HUES64 (cell line): ENCODE data around the gene KLF16.
"Not testable (repeated sequence)": the region's sequence is repeated elsewhere in the genome, so short reads cannot be mapped to it uniquely, and the experiment has no call there.

ENCODE experiments used
- H3K27ac ChIP-seq: 2 replicates; pipeline ENCODE4 v1.7.0; 2013; ENCODE audit warnings: low read depth, low read length, inconsistent platforms
- H3K27me3 ChIP-seq: 2 replicates; pipeline ENCODE4 v1.6.1; 2013; ENCODE audit warnings: mild to moderate bottlenecking, low read length; ENCODE audit not compliant: insufficient read depth
- H3K36me3 ChIP-seq: 2 replicates; pipeline ENCODE4 v1.6.1; 2013; ENCODE audit warnings: mild to moderate bottlenecking, low read length; ENCODE audit not compliant: insufficient read depth
- H3K4me1 ChIP-seq: 2 replicates; pipeline ENCODE4 v1.6.1; 2013; ENCODE audit warnings: mild to moderate bottlenecking, low read length, moderate library complexity; ENCODE audit not compliant: insufficient read depth
- H3K4me3 ChIP-seq: 2 replicates; pipeline ENCODE4 v1.5.1; 2013; ENCODE audit warnings: mild to moderate bottlenecking, low read length, moderate library complexity
- H3K9ac ChIP-seq: 2 replicates; pipeline ENCODE4 v1.6.1; 2013; ENCODE audit warnings: mild to moderate bottlenecking, low read depth, low read length
- H3K9me3 ChIP-seq: 2 replicates; pipeline ENCODE4 v1.6.1; 2013; ENCODE audit warnings: low read depth, low read length; ENCODE audit not compliant: insufficient read depth
- WGBS: fragments of 150-250, 120-280 bp; methylation state at CpG from one replicate; pipeline ENCODE4 v1.1.7; 2013; ENCODE audit warnings: missing lambda C conversion rate; 5-methylcytosine and 5-hydroxymethylcytosine counted together

KLF16 gene

GRCh38 chr19:1905110-1905862 lies 41.9 kb upstream of the KLF16 start, which contains the start of the genes ADAT3 and SCAMP4:
Gene ADAT3, plus strand, starts transcription at chr19:1905399. Its CDS starts 6,649 bp downstream, at chr19:1912048.
Gene SCAMP4, plus strand, starts transcription at chr19:1905399. Its CDS starts 9,621 bp downstream, at chr19:1915020.
- no peaks in the 10 kb centered on the region for H3K9me3 ChIP-seq
- peaks cover 12% of the 10 kb centered on the region for H3K4me1 ChIP-seq
- peak within 1 kb of the TSS; percentile 66 for H3K4me3 ChIP-seq
- peak within 1 kb of the TSS; percentile 89 for H3K9ac ChIP-seq
- peak within 1 kb of the TSS; percentile 91 for H3K27ac ChIP-seq
- WGBS: 1% methylated on average over 92 of the region's 92 CpGs
- H3K27me3 ChIP-seq: no peaks in the 10 kb centered on the region
- peaks cover 8% of the 10 kb centered on the region for H3K36me3 ChIP-seq

- Histone ChIP-seq H3K27ac (peak overlapping the region; percentile 84), H3K27me3 (no peaks in the 10 kb centered on the region), H3K9ac (peak overlapping the region; percentile 60), H3K4me3 (peak overlapping the region; percentile 66), H3K4me1 (peaks cover 12% of the 10 kb centered on the region), H3K36me3 (peaks cover 8% of the 10 kb centered on the region), H3K9me3 (no peaks in the 10 kb centered on the region)
- 47% methylated on average over 8 of the region's 8 CpGs for WGBS
Measured at GRCh38 chr19:1904860-1905109, 41.4 kb upstream of the KLF16 start.

DNA sequence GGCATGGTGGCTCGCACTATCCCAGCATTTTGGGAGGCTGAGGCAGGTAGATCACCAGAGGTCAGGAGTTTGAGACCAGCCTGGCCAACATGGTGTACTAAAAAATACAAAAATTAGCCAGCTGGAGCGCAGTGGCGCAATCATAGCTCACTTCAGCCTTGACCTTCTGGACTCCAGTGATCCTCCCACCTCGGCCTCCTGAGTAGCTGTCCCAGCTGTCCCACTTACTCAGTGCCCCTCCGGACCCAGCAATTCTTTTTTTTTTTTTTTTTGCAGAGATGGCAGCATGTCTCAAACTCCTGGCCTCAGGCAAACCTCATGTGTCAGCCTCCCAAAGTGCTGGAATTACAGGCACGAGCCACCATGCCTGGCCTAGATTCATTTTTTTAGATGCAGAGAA lies 39.5 kb upstream of the KLF16 start:
- no peaks in the 10 kb centered on the region for H3K27me3 ChIP-seq
- H3K27ac ChIP-seq: no peak overlapping the region
- no peak overlapping the region for H3K9ac ChIP-seq

DNA sequence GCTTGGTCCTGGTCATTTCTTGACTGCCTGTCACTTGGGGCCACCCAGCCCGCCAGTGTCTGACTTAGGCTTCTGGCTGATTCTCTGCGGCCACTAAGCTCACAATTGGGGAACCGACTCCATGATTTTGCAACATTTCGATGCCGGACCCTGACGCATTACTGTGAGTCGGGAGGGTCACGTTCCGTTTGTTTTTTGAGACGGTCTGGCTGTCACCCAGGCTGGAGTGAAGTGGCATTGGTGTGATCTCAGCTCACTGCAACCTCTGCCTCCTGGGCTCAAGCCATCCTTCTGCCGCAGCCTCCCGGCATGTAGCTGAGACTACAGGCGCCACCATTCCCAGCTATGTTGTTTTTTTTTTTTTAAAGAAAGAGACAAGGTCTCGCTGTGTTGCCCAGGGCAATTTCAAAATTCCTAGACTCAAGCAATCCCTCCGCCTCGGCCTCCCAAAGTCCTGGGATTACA lies 38.6 kb upstream of the KLF16 start:
- H3K36me3 ChIP-seq: peaks cover 5% of the 10 kb centered on the region
- no peaks in the 10 kb centered on the region for H3K27me3 ChIP-seq
- 93% methylated on average over 16 of the region's 16 CpGs for WGBS
- H3K9ac ChIP-seq: no peak overlapping the region
- peaks cover 14% of the 10 kb centered on the region for H3K4me1 ChIP-seq
- H3K4me3 ChIP-seq: no peak overlapping the region
- H3K27ac ChIP-seq: no peak overlapping the region
- H3K9me3 ChIP-seq: no peaks in the 10 kb centered on the region

More for the DNA sequence above, 39.5 kb upstream of the KLF16 start:
- peaks cover 5% of the 10 kb centered on the region for H3K36me3 ChIP-seq
- 88% methylated on average over 6 of the region's 6 CpGs for whole genome bisulfite sequencing
- no peak overlapping the region for H3K4me3 ChIP-seq
- no peaks in the 10 kb centered on the region for H3K9me3 ChIP-seq
- H3K4me1 ChIP-seq: peaks cover 12% of the 10 kb centered on the region

- Histone ChIP-seq H3K27ac (no peak overlapping the region), H3K4me3 (no peak overlapping the region), H3K27me3 (no peaks in the 10 kb centered on the region), H3K4me1 (0 out of 2 replicates have a peak, but pooled peaks cover 2% of the 10 kb centered on the region), H3K36me3 (no peaks in the 10 kb centered on the region), H3K9ac (no peak overlapping the region), H3K9me3 (no peaks in the 10 kb centered on the region)
- WGBS: 92% methylated on average over 13 of the region's 13 CpGs
Measured at GRCh38 chr19:1896508-1896907, 33.1 kb upstream of the KLF16 start.

- H3K9me3 ChIP-seq: no peaks in the 10 kb centered on the region
- H3K36me3 ChIP-seq: no peaks in the 10 kb centered on the region
- no peaks in the 10 kb centered on the region for H3K27me3 ChIP-seq
- no peak overlapping the region for H3K27ac ChIP-seq
- no peak overlapping the region for H3K4me3 ChIP-seq
- 0 out of 2 replicates have a peak, but pooled peaks cover 2% of the 10 kb centered on the region for H3K4me1 ChIP-seq
- 64% methylated on average over 15 of the region's 17 CpGs for WGBS
- no peak overlapping the region for H3K9ac ChIP-seq
Measured at GRCh38 chr19:1893791-1894190, 30.4 kb upstream of the KLF16 start.

DNA sequence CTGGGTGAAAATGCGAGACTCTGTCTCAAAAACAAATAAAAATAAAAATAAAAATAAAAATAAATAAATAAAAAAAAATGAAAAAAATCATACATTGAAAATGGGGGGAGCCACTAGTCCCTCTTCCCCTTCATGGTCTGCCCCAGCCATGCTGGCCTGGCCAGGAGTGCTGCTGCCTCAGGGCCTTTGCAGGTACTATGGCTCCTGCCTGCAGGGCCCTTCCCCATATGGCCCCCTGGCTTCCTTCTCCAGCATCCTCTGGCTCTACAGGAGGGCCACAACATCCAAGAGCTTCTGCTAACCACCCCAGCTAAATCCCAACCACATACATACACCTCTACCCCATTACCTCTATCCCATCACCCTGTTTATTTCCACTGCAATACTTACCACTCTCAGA lies 26.5 kb upstream of the KLF16 start:
- no peak overlapping the region for H3K4me3 ChIP-seq
- no peak overlapping the region for H3K9ac ChIP-seq
- H3K27me3 ChIP-seq: no peaks in the 10 kb centered on the region
- no peak overlapping the region for H3K27ac ChIP-seq
- WGBS: no CpG with 5 or more reads among the region's 1 CpG
- H3K4me1 ChIP-seq: peaks cover 5% of the 10 kb centered on the region; the same call in 1 of the 2 replicates
- H3K36me3 ChIP-seq: no peaks in the 10 kb centered on the region
- no peaks in the 10 kb centered on the region for H3K9me3 ChIP-seq

DNA sequence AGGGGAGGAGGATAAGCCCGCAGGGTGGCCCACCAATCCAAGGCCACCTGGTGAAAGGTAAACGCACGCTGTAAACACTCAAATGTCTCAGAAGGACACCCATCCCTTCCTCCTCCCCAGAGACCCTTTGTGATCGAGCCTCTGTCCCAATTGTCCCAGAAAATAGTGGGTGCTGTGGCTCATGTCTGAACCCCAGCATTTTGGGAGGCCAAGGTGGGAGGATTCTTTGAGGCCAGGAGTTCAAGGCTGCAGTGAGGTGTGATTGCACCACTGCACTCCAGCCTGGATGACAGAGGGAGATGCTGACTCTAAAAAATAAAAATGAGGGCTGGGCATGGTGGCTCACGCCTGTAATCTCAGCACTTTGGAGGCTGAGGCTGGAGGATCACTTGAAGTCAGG lies 25.0 kb upstream of the KLF16 start:
- Histone ChIP-seq H3K27me3 (no peaks in the 10 kb centered on the region), H3K9me3 (no peaks in the 10 kb centered on the region), H3K27ac (no peak overlapping the region), H3K4me3 (no peak overlapping the region), H3K9ac (no peak overlapping the region), H3K36me3 (no peaks in the 10 kb centered on the region), H3K4me1 (peaks cover 11% of the 10 kb centered on the region)
- WGBS: 81% methylated on average over 5 of the region's 5 CpGs

- not testable (repeated sequence) for H3K36me3 ChIP-seq, H3K9me3 ChIP-seq, H3K27ac ChIP-seq, H3K9ac ChIP-seq, H3K27me3 ChIP-seq, H3K4me3 ChIP-seq
- WGBS: 97% methylated on average over 15 of the region's 15 CpGs
- peaks cover 17% of the 10 kb centered on the region for H3K4me1 ChIP-seq
Measured at GRCh38 chr19:1886360-1886759, 23.0 kb upstream of the KLF16 start.

- peak within 1 kb of the TSS; percentile 72 for H3K9ac ChIP-seq
- not testable (repeated sequence) for H3K27ac ChIP-seq
- WGBS: 21% methylated on average over 46 of the region's 46 CpGs
Measured at GRCh38 chr19:1885398-1886119, 22.2 kb upstream of the KLF16 start, which contains the start of gene ABHD17A. Gene ABHD17A, minus strand, starts transcription at chr19:1885496. Its CDS starts 3,930 bp downstream, at chr19:1881566.

DNA sequence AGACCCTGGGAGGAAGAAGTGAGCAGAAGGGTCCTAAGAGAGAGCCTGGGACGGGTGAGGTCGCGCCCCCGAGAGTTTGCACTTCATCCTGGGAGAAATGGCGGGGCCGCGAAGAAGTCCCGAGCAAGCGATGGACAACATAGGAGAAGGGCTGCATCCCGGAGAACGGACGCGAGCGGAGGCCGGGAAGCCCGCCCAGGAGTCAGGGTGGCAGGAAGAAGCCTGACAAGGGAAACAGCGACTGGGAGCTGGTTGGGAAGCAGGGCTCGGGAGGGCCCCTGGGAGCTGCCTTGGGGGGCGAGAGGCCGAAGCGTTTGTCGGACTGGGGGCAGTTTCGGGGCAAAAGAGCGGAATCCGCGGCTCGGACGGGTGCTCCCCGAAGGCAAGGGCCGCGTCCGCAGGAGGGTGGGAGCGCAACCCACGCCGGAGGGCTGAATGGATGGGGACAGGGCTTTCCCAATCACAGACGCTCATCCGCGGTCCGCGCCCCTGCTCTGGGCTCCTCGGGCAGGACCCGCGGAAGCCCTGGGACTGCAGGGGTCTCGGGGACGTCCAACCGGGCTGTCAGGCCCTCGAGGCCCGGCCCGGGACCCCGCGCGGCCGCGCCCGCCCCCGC lies 21.4 kb upstream of the KLF16 start:
- Histone ChIP-seq H3K36me3 (no peaks in the 10 kb centered on the region), H3K4me3 (peak overlapping the region; percentile 93), H3K9me3 (no peaks in the 10 kb centered on the region), H3K4me1 (peaks cover 17% of the 10 kb centered on the region), H3K27me3 (no peaks in the 10 kb centered on the region), H3K27ac (no peak overlapping the region), H3K9ac (peak overlapping the region; percentile 72)
- under 1% methylated on average over 56 of the region's 56 CpGs for WGBS

More at GRCh38 chr19:1885398-1886119, 22.2 kb upstream of the KLF16 start, which contains the start of gene ABHD17A:
- H3K4me1 ChIP-seq: peaks cover 17% of the 10 kb centered on the region
- H3K4me3 ChIP-seq: peak within 1 kb of the TSS; percentile 93
- not testable (repeated sequence) for H3K27me3 ChIP-seq, H3K36me3 ChIP-seq, H3K9me3 ChIP-seq
